Calu3 (cell line): ENCODE measurements around the gene IGFBP1. TPM values are rescaled to one million over a fixed set of nuclear protein-coding genes. Genes with fewer than 3 reads are reported as not detected.

Experiments used
- BruUV-seq: library from RNA; stranded (reverse); fragments of 400-500 nt; replicated peaks from 2 replicates; lab custom pipeline; 2021; lab: Mats Ljungman, UMichigan
- CTCF ChIA-PET: fragments of 300-600 bp; sonication (Branson Sonifier 250); formaldehyde crosslinking; loops from one replicate; lab custom pipeline; 2022; ENCODE audit warnings: antibody characterized with exemption; lab: Charles Lee
- DNase-seq: peaks from one replicate; pipeline ENCODE4 v3.0.0; 2022
- H3K27ac Mint-ChIP-seq: one replicate; pipeline ENCODE4 v1.8.0; 2022; ENCODE audit warnings: mixed read lengths; ENCODE audit not compliant: unreplicated experiment
- H3K27me3 Mint-ChIP-seq: one replicate; pipeline ENCODE4 v1.8.0; 2022; ENCODE audit warnings: mixed read lengths; ENCODE audit not compliant: unreplicated experiment
- H3K36me3 Mint-ChIP-seq: one replicate; pipeline ENCODE4 v1.8.0; 2022; ENCODE audit warnings: mild to moderate bottlenecking, moderate library complexity, mixed read lengths; ENCODE audit not compliant: insufficient read depth, unreplicated experiment
- H3K4me1 Mint-ChIP-seq: one replicate; pipeline ENCODE4 v1.8.0; 2022; ENCODE audit warnings: mild to moderate bottlenecking, low read depth, mixed read lengths; ENCODE audit not compliant: unreplicated experiment
- H3K4me3 Mint-ChIP-seq: one replicate; pipeline ENCODE4 v1.8.0; 2022; ENCODE audit warnings: mild to moderate bottlenecking, low read depth, moderate library complexity, mixed read lengths; ENCODE audit not compliant: unreplicated experiment
- H3K9me3 Mint-ChIP-seq: one replicate; pipeline ENCODE4 v1.8.0; 2022; ENCODE audit warnings: low read depth, mixed read lengths; ENCODE audit not compliant: unreplicated experiment
- CTCF ChIP-seq: fragments of 200-600 bp; IDR thresholded peaks from one replicate; pipeline ENCODE4 v1.8.0; 2022; ENCODE audit warnings: antibody characterized with exemption; ENCODE audit not compliant: unreplicated experiment
- intact Hi-C: fragments of 100-400 bp; cut with micrococcal nuclease; formaldehyde crosslinking; loops from one replicate; pipeline ENCODE4 v1.10.0; 2022; ENCODE audit not compliant: unreplicated experiment
- total RNA-seq: library from RNA; stranded (reverse); gene quantifications from 2 replicates; pipeline ENCODE4 v1.2.3, GENCODE V29; 2022

IGFBP1 gene
- total RNA-seq, 1 experiment from 2014 or later: 6.1 TPM

DNA sequence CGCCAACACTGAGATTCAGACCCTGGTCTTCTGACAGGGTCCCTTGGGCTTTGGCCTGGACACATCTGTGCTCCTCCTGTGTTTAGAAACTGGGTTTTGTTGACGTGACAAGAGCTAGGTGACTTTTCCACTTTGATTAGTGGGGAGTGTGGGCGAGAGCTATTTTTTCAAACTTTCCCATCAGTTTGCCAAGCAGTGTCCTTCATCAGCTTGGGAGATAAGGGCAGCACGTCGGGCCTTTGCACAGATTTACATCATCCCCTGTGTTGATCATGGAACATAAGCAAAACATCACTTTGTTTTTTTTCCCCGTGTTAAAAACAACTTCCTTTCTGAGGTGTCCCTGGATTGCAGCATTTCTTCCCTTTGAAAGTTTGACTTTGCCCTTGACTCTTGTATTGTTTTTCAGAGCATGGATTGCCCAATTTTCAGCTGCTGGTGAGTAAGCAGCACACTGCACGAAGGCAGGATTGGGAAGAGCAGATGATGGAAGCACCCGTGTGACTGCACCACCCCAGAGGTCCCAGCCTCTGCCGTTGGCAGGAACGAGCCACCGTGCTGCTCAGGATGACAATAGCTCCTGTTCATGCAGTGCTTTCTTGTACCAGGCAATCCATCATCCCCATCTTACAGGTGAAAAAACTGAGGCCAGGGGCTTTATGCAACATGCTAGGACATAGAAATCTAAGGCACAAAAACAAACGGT is 6.4 kb upstream of the IGFBP1 start:
- H3K4me1 Mint-ChIP-seq: peaks cover 54% of the 10 kb centered on the region
- peak overlapping the region; percentile 87 for H3K27ac Mint-ChIP-seq
- CTCF ChIA-PET: interaction anchor here (0.6 to 2.0 kb wide), 2 partner anchors 10 to 282 kb away, joined by 3 to 8 read pairs; partner anchors contain the start of gene CCDC201
- intact Hi-C loops: no loop called here
- TF ChIP-seq CTCF: no peak
- H3K27me3 Mint-ChIP-seq: no peaks in the 10 kb centered on the region
- H3K9me3 Mint-ChIP-seq: peaks cover 13% of the 10 kb centered on the region
- peaks cover 24% of the 10 kb centered on the region for H3K36me3 Mint-ChIP-seq
- DNase-seq: no peak
- H3K4me3 Mint-ChIP-seq: no peak overlapping the region
- BruUV-seq: no TSS peak

GRCh38 chr7:45882465-45882810 is 5.8 kb upstream of the IGFBP1 start:
- TF ChIP-seq CTCF: no peak
- Mint-ChIP-seq H3K27ac (peak overlapping the region; percentile 87), H3K4me1 (peaks cover 59% of the 10 kb centered on the region), H3K36me3 (peaks cover 24% of the 10 kb centered on the region), H3K9me3 (peaks cover 9% of the 10 kb centered on the region), H3K27me3 (no peaks in the 10 kb centered on the region), H3K4me3 (no peak overlapping the region)
- DNase-seq: no peak
- intact Hi-C loops: no loop called here
- BruUV-seq: no TSS peak
- CTCF ChIA-PET: interaction anchor here (0.6 to 2.0 kb wide), 2 partner anchors 10 to 283 kb away, joined by 3 to 8 read pairs; partner anchors contain the start of gene CCDC201

GRCh38 chr7:45884136-45884535 is 4.2 kb upstream of the IGFBP1 start:
- H3K4me1 Mint-ChIP-seq: peaks cover 61% of the 10 kb centered on the region
- H3K36me3 Mint-ChIP-seq: peaks cover 38% of the 10 kb centered on the region
- H3K4me3 Mint-ChIP-seq: no peak overlapping the region
- TF ChIP-seq CTCF: no peak
- intact Hi-C loops: no loop called here
- no peak for DNase-seq
- CTCF ChIA-PET: no interaction called here
- no peaks in the 10 kb centered on the region for H3K27me3 Mint-ChIP-seq
- peaks cover 1% of the 10 kb centered on the region for H3K9me3 Mint-ChIP-seq
- no TSS peak for BruUV-seq
- peak overlapping the region; percentile 73 for H3K27ac Mint-ChIP-seq

- TF ChIP-seq CTCF: no peak
- Mint-ChIP-seq H3K4me3 (peak overlapping the region; percentile 18), H3K27me3 (no peaks in the 10 kb centered on the region), H3K36me3 (peaks cover 38% of the 10 kb centered on the region), H3K4me1 (peaks cover 61% of the 10 kb centered on the region), H3K27ac (peak overlapping the region; percentile 73), H3K9me3 (no peaks in the 10 kb centered on the region)
- CTCF ChIA-PET: interaction anchor here (0.8 to 1.9 kb wide), 4 partner anchors 13 to 766 kb away, joined by 3 to 5 read pairs (median 4); partner anchors contain the start of gene IGFBP3
- intact Hi-C loops: no loop called here
- peak; percentile 85 for DNase-seq
- no TSS peak for BruUV-seq
Measured at GRCh38 chr7:45885264-45885882, 2.9 kb upstream of the IGFBP1 start.
